Amniotic stem cell (primary cell): ENCODE measurements around the gene FAM8A1.
"Not testable (repeated sequence)": the region's sequence is repeated elsewhere in the genome, so short reads cannot be mapped to it uniquely, and the experiment has no call there.

Experiments
- DNase-seq: peaks from one replicate; lab custom pipeline; 2025; lab: John Stamatoyannopoulos, UW

Gene FAM8A1

DNA sequence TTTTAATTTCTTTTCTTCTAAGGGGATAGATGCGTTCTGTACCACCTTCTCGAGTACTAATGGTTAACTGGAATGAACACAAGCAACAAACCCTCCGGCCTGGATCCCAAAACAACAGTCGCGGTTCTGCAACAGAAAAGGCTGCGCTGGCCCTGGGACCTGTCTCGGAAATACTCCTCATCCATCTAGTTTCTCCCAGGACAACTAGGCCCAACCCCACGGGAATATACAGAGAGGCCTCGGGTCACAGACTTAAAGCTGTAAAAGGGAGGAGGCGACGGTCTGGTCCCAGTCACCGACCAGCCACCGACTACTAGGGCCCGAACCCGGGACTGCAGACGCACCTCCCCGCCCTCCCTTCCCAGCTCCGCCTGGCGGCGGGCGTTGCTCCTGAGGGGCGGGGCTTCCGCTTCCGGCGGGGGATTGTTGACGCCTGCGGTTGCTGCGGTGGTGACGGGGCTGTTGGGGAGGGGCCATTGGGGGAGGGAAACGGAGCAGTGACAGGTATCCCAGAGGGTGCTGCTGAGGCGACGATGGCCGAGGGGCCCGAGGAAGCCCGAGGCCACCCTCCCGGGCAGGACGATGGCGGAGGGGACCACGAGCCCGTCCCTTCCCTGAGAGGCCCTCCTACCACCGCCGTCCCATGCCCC, at the start of gene FAM8A1:
FAM8A1 (plus strand) TSS at position 426 of the 650 bp plus-strand sequence; CDS start at position 534, 108 bp downstream.
- peak; percentile 65 for DNase-seq

GRCh38 chr6:17551383-17551958, 48.6 kb upstream of the FAM8A1 start:
- DNase-seq = no peak

DNA sequence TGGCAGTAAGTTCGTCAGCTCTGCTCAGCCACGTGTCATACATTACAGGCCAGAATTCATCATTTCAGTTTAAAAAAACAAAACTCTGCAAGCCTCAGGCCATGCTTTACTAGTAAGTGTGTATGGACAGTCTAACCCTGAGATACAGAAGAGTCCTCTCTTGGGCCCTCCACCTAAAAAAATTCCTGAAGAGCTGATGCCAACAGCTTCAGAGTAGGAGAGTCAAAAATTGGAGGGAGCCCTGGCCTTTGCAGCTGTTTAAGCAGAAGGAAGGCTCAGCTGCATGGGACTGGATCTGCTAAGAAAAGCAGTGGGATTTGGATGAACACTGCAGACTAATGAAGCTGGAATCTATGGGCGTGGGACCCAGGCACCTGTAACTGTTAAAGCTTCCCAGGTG, 47.2 kb upstream of the FAM8A1 start:
- DNase-seq = no peak

- DNase-seq = no peak
These were observed 44.1 kb upstream of the FAM8A1 start for GRCh38 chr6:17556014-17556413.

DNA sequence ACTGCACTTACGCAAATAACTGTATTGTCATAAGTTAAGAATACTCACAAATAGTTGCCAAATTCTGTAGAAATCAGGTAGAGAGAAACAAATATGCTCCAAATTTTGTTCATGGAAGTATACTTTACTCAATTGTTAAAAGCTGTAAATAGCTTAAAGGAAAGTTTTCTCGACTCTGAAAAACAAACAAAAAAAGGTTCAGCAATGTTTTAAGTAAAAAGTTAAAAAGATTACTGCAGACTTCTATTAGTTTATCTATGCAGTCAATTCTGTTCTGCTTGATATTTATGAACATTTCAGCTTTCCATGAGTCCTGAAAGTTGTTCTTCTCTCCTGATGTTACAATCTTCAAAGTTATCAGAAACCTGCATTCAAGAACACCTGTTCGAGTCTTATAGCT, 37.5 kb upstream of the FAM8A1 start:
- DNase-seq = no peak

- DNase-seq = no peak
These were observed 34.7 kb upstream of the FAM8A1 start for GRCh38 chr6:17565399-17565798.

DNA sequence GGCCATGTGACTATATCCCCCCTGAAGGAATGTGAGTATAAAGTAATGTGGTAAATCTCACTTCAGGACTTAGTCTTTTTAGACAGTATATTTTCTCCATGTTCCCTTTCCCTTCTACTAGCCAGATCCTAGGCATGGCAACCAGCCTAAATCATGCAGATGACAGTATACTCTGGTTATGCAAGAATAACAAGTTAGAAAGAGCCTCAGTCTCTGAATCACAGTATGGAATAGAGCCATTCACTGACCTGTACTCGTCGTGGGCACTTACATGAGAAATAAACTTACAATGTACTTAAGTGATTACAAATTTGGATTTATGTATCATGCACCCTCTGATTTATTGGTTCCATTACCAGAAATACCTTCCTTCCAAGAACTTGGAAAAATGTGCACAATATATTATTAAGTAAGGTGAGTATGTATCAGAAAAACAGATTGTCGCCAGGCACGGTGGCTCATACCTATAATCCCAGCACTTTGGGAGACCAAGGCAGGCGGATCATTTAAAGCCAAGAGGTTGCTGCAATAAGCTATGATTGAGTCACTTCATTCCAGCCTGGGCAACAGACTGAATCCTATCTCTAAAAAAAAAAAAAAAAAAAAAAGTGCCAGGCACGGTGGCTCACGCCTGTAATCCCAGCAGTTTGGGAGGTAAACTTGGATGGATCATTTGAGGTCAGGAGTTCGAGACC, 25.1 kb upstream of the FAM8A1 start:
- DNase-seq = peak; percentile 79

DNA sequence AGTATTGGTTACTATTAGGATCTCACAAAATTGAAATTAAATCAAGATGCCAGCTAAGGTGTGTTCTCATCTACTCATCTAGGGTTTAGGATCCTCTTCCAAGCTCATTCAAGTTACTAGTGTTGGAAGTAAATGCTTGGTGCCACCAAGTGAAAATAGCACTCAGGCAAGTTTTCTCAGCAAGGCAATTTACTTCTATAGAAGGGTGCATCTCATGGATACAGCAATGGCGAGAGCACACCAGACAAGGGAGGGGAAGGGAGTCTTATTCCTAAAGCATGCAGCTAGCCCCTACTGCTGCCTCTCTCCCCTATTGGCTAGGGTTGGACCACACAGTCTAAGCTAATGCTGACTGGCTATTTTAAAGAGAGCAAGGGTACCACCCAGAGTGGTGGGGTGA, 23.0 kb upstream of the FAM8A1 start:
- DNase-seq = no peak

DNA sequence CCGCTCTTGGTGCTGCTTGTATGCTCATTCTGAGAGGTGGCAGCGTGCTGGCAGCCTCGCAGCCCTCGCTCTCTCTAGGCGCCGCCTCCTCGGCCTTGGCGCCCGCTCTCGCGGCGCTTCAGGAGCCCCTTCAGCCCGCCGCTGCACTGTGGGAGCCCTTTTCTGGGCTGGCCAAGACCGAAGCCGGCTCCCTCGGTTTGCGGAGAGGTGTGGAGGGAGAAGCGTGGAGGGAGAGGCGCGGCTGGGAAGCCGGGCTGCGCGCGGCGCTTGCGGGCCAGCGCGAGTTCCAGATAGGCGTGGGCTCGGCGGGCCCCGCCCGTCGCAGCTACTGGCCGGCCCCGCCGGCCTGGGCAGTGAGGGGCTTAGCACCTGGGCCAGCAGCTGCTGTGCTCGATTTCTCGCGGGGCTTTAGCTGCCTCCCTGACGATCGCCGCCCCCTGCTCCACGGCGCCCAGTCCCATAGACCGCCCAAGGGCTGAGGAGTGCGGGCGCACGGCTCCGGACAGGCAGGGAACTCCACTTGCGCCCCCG, 19.5 kb upstream of the FAM8A1 start:
- no peak for DNase-seq

DNA sequence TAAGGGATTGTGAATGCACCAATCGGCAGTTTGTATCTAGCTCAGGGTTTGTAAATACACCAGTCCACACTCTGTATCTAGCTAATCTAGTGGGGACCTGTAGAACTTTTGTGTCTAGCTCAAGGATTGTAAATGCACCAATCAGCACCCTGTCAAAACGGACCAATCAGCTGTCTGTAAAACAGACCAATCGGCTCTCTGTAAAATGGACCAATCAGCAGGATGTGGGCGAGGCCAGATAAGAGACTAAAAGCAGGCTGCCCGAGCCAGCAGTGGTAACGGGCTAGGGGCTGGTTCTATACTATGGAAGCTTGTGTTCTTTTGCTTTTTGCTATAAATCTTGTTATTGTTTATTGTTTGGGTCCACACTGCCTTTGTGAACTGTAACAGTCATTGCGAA, 18.8 kb upstream of the FAM8A1 start:
- DNase-seq = not testable (repeated sequence)

- no peak for DNase-seq
These were observed 16.3 kb upstream of the FAM8A1 start for GRCh38 chr6:17583811-17584210.

DNA sequence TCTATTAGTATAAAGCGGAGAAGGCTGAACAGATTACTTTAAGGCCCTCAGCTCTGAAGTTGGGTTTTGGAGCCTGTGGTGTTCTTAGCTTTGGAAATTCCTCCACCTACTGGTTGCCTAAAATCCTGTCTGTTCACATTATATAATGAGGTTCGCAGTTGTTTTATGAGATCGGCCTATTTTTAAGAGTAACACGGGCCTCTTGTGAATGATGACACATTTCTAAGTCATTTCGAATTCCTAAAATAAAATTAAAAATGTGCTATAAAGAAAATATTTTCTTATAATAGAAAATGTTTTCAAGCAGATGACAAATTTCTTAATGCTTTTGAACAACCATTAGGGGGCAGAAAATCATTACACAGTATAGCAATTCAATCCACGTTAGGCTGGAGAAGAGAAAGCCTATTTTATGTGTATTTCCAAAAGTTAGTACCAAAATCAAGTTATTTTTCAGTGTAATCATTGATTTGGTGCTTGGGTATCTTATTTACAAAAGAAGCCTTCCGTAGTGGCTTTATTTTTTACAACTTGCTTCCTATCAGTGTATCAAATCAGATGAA, 15.8 kb upstream of the FAM8A1 start:
- peak; percentile 76 for DNase-seq

DNA sequence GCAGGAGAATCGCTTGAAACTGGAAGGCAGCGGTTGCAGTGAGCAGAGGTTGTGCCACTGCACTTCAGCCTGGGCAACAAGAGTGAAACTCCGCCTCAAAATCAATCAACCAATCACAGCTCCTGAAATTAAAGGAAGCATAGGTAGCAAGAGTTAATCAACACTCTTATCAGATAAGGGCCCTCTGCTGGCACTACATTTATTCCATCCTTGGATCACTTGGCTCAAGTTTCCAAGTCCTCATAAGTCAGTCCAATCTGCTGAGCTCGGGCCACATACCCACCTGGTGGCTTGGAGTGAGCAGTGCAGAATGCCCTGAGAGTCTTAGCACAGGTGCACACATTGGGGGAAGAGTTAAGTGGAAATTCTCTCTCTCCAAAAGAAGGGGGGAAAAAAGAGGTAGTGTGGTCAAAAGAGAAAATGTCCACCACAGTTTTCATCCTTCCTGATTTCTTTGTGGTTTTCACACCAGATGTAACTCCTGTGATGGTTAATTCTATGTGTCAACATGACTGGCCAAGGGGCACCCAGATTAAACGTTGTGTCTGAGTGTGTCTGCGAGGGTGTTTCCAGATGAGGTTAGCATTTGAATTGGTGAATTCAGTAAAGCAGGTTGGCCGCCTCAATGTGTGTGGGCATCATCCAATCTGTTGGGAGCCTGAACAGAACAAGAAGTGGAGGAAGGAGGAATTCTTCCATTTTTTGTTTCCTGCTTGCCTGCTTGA, 14.2 kb upstream of the FAM8A1 start:
- DNase-seq = no peak

DNA sequence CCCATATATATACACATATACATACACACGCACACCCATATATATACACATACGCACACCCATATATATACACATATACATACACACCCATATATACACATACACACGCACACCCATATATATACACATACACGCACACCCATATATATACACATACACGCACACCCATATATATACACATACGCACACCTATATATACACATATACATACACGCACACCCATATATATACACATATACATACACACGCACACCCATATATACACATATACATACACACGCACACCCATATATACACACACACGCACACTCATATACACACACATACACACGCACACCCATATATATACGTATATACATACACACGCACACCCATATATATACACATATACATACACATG, 13.5 kb upstream of the FAM8A1 start:
- DNase-seq = not testable (repeated sequence)

- DNase-seq = no peak
These were observed 12.1 kb upstream of the FAM8A1 start for GRCh38 chr6:17588011-17588410.

DNA sequence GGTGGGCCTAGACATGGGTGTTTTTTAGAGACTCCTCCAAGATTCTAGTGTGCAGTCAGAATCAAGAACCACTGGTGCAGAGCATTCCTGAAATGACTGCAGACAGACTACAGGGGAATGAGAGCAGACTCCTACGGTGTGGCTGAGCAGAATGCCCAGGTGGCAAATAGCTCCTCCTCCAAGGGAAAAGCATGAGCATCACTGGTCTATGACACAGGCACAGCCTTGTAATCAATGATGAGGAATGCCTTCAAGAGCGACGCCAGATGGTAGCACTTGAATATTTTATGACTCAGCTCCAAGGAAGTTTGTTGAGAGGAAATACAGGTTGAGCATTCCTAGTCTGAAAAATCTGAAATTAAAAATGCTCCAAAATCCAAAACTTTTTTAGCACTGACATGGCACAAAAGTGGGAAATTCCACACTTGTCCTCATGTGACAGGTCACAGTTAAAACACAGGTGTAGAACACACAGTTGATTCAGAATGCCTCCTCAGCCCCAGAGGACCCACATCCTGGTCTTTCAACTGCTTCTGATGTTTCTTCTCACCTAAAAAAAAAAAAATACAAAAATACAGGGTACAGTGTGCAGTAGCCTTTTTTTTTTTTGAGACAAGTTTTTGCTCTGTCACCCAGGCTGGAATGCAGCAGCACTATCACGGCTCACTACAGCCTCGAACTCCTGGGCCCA, 10.6 kb upstream of the FAM8A1 start:
- peak; percentile 57 for DNase-seq

- no peak for DNase-seq
These were observed 8.8 kb upstream of the FAM8A1 start for GRCh38 chr6:17591287-17591686.

DNA sequence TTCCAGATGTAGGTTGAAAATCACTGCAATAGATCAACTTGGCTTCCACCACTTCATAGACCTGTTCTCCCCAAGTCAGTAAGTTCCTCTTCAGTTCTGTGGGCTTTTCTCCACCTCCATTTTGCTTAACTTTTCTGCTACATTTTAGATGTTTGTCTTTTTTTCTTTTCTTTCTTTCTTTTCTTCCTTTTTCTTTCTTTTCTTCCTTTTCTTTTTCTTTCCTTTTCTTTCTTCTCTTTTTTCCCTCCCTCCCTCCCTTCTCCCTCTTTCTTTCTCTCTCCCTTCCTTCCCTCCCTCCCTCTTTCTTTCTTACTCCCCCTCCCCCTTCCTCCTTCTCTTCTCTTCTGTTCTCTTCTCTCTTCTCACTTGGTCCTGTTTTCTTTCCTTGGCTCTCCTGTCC, 6.9 kb upstream of the FAM8A1 start:
- no peak for DNase-seq

- no peak for DNase-seq
These were observed 4.0 kb upstream of the FAM8A1 start for GRCh38 chr6:17596085-17596484.

GRCh38 chr6:17600527-17601385, 654 bp downstream of the FAM8A1 start:
- peak; percentile 21 for DNase-seq

- no peak for DNase-seq
These were observed 1.2 kb downstream of the FAM8A1 start for GRCh38 chr6:17601386-17601703.
